ENCODE measurements around the gene SELENOM.

Gene SELENOM, protein sequence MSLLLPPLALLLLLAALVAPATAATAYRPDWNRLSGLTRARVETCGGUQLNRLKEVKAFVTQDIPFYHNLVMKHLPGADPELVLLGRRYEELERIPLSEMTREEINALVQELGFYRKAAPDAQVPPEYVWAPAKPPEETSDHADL

DNA sequence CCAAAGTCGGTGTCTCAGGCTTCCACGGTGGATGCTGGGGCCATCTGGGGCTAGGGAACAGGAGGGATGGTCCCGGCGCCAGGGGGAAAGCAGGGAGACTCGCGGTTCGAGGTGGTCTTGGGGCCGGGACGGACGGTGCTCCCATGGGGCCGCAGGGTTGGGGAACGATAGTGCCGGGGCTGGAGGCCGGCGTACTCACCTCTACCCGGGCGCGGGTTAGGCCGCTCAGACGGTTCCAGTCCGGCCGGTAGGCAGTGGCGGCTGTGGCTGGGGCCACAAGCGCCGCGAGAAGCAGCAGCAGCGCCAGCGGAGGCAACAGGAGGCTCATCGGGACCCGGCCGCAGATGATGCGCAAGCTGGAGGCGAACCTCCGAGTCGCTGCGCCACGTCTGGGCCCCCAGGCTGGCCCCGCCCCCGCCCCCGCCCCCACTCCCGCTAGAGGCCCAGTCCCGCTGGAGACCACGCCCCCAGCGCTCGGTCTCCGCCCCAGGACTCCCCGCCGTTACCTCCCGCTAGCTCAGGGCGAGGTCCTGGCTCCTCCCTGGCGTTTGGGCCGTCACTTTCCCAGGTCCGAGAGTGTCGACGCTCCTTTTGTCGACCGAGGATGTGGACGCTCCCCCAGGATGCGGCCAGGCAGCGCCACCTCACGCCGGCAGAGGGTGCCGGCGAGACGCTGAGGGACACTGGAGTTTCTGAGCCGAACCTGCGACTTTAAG is at the start of gene SELENOM:
Gene SELENOM (minus strand): TSS at position 391 of the 716 bp plus-strand sequence. CDS start 63 bp downstream, at position 328.
- peak; percentile 86 for DNase-seq

DNA sequence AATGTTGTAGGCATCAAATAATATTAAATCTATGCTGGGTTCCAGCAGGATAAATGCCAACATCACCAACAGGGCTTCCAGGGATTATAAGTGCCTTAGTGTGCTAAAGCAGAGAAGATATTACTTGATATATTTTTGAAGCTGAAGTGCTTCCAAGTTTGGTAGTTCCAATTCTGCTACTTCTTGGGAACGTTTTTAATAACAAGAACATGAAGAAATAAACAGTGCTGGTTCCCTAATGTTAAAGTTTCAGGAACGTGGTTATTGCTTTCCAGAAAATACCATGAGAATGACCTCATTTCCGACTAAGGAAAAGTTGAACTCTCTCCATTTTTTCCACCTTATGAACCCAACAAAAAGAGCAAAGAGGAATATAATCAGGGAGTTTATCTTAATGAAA is 48.1 kb upstream of the SELENOM start:
- no peak for DNase-seq

DNA sequence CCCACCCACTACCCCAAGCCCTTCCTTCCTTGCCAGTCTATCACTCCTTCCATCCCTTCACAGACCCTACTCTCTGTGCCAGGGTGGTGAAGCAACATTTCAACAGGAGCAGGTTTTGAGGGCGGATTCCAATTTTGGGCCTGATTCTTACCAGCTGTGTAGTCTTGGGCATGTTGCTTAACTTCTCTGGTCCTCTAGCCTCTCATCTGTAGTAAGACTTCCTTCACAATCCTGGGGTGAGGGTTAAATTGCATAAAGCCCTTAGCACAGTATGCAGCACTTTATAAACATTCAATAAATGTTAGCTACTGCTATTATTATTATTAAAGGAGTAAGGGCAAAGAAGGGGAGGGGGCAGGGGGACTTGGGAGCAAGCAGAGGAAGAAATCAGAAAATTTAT is 47.6 kb upstream of the SELENOM start:
- DNase-seq = no peak

DNA sequence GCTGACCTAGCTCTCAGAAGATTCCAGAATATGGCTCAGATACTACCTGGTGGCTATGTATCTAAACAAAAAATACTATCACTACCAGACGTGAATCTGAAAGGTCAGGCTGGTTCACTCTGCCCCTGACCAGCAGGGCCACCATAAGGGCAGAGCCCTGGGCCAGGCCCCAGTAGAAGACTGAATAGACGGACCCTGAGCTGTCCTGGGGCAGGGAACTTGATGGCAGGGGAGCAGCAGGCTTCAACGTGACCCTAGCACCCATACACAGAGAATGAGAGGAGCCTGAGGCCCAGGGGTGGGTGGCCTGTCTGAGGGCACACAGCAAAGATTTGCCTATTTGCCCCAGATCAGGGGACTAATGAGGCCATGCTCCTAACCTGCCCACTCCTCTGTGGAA is 46.0 kb upstream of the SELENOM start:
- DNase-seq = no peak

DNA sequence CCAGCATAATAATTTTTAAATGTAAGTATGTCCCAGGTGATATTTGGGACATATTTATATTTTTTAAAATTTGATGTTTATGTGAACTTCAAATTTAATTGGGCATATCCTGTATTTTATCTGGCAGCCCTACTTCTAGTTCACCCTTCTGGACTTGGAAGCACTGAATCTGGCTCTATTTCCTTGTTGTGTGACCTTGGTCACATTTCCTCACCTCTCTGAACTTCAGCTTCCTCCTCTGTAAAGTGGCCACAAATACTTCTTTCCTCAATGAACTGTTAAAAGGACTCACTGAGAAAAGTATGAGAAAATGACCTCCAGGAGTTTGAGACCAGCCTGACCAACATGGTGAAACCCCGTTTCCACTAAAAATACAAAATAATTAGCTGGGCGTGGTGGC is 44.5 kb upstream of the SELENOM start:
- no peak for DNase-seq

DNA sequence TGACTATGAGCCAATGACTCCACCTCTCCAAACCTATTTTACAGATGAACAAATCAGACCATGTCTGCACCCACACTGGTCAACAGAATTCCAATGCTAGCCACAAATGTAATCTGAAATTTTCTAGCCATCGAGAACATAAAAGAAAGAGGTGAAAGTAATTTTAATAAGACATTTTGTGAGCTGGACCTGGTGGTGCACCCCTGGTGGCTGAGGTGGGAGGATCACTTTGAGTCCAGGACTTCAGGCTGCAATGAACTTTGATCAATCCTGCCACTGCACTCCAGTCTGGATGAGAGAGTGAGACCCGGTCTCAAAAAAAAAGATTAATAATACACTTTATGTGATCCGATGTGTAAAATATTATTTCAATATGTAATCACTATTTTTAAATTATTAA is 43.2 kb upstream of the SELENOM start:
- DNase-seq = no peak

DNA sequence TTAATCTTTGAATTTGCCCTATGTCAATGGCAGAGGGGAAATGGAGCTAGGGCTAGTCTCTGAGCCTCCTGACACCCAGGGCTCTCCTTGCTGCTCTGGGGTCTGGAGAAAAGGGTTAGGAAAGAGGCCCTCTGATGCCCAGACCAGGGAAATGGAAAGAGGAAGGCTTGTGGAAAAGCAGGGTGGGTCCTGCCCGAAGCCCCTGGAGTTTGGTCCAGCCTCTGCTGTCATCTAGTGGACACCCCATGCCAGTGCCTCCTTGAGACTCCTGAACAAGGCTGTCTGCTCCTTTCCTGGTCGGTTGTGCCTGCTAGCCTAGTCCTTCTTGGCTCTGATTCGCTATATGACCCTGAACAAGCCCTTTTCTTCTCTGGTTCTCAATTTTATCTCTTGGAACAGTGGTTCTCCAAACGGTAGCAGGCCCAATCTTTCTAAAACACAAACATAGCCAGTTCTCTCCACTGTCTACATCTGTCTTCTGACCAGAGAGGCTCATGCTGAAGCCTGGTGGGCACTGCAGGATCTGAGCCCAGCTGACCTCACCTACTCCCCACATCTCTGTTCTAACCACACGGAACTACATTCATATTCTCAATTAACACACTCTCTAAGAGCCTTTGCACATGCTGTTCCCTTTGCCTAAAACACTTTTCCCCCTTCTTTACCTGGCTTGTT is 41.7 kb upstream of the SELENOM start:
- DNase-seq = peak; percentile 27

DNA sequence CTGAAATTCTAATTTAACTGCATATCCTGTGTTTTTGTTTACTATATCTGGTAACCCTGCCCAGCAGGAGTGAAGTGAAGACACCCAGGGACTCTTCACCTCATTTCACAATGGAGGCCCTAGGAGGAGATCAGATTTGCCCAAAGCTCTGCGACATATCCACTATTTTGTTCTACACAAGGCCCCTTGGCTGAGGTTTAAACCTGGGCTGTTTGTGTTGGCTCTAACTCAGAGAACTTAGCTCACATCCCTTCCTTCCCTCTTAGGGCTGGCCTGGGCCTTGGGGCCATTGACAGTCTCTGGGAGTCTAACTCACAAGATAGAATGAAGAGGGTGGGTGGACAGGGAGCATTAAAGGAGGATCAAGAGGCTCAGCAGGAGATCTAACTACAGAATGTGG is 41.1 kb upstream of the SELENOM start:
- no peak for DNase-seq

DNA sequence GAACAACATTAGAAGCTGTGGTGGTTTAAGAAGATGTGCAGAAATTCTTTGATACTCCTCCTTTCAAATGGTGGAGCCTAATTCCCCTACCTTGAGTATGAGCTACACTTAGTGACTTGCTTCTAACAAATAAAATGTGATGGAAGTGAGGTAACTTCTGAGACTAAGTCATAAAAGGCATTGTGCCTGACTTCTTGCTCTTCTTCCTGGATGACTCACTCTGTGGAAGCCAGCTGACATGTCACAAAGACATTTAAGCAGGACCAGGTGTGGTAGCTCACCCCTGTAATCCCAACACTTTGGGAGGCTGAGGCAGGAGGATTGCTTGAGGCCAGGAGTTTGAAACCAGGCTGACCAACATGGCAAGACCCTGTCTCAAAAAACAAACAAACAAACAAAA is 36.9 kb upstream of the SELENOM start:
- DNase-seq = no peak

DNA sequence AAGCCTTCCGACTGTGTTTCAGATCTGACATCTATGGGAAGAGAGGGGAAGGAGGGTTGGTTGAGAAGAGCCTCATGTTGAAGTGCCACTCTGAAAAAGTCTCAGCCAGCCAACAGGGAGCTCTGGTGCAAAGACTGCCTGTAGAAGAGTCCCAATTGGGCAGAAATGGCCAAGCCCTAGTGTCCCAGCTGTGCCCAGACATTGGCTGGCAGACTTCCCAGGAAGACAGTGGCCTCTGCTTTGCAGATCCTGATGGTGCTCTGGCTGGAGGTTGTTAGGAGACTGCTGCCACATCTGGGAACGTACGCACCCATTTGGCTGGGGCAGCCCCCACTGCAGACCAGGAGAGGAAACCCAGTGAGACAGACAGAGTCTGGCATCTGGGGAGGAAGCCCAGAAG is 36.2 kb upstream of the SELENOM start:
- no peak for DNase-seq

DNA sequence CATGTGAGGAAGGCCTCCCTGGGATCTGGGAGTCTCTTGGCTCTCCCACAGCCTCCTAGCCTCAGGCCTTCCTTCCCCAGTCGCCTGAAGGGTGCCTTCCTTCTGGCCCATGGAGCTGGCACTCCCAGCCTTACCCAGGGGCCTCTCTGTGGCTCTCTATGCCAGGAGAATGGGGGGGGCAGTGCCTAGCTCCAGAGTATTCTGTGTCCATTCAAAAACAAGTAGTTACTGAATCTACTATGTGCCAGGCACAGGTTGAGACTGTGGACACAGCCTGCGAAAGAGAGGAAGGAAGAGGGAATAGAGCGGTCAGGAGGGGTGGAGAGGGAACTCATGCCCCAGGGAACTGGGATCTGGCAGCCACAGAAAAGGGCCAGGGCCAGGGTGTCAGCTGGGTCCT is 35.7 kb upstream of the SELENOM start:
- no peak for DNase-seq

DNA sequence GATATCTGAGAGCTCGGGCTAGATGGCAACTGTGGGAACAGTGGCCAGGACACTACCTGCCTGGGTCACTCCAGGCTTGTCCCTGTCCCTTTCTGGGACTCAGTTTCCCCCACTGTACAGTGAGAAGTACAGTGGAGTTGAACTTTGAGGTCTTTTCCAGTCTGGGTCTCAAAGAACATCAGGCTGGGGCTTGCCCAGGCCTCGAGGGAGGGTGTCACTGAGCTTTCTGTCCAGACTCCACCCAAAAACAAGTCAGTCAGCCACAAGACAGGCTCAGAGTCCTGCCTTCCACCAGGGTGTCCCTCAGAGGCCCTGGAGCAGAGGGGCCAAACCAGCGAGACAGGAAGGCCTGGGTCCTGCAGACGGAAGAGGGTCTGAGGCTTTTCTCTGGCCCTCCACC is 34.9 kb upstream of the SELENOM start:
- no peak for DNase-seq

DNA sequence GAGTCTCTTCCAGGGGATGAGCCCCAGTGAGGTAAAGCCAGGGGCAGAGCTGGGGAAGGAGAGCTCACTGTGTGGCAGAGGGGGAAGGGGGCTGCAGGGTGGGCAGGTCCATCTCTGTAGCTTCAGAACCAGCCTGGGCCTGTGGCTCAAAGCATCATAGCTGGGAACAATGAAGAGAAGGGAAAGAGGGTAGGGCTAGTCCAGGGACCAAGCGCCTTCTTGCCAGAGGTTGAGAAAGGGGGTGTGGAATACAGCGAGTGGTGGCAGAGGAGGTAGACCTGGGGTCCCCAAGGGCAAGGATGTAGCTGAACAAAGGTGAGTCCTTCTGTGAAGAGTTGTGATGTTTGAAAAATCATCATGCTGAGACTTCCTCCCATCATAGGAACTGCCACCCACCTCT is 34.2 kb upstream of the SELENOM start:
- no peak for DNase-seq

DNA sequence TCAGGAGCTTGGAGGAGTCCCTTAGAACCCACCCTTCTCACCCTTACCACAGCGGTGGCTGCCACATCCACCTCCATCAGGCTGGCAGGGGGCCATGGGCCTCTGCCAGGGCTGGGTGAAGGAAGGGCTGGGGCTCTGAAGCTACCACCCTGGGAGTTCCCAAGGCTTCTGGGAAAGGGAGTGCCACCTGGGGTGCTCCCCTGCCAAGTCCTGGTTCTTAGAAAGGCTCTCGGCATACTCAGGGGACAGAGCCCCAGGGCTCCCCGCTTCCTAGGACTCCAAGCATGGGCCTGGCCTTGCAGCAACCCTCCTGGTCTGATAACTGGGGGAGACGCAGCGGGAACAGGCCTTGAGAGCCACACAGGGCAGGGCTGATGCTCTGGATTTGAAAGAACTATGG is 33.4 kb upstream of the SELENOM start:
- DNase-seq = no peak

DNA sequence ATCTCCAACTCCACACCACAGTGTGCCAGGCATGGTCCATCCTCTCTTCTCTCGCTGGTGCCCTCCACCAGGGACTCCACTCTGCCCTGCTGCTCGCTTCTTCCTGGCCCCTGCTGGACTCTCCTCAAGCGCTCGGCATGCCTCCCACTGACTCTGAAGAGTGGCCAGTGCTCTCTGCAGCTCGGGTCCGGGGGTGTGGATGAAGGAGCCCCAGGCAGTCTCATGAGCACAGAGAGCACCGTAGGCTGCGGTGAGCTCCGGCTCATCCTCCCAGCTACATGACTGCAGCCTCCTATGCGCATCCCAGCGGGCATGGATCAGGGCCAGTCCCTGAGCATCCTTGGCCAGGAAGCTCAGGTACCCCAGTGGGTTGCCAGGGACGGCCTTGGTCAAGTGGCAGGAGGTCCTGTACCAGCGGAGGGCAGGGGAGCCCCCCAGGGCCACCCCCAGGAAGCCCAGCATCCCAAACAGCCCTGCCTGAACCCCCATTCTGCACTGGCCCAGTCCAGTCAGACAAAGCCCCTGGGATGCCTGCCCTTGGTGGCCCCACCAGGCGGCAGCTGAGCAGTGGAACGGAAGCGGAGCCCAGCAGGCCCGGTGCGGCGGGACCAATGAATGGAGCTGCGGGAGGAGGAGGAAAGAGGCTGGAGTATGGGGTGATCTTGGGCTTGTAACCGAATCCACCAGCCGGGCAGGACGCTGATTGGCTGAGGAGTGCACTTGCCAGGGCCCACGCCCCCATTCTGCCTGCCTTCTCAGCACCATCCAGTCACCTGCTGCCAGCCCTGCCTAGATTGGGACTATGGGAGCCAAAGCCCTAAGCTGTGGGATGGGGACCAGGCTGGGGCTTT is 32.7 kb upstream of the SELENOM start, which contains the start of gene PLA2G3:
Gene PLA2G3 (minus strand): TSS at position 643 of the 851 bp plus-strand sequence. CDS start 154 bp downstream, at position 489.
- no peak for DNase-seq

DNA sequence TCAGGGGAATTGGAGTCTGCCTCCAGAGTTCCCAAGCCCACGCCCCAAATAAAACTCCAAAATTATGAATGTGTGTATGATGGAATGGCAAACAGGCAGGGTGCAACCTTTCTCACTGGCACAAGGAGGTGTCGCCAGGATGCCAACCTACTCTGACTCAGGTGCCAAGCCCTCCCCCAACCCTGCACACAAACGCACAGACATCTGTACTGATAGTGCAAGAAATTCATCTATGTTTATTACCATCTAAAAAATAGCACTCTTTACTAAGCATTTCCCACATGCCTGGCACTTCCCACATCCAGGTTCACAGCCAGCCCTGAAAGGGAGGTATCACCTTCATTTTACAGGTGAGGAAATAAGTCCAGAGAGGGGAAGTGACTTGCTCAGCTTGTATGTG is 31.7 kb upstream of the SELENOM start:
- no peak for DNase-seq

DNA sequence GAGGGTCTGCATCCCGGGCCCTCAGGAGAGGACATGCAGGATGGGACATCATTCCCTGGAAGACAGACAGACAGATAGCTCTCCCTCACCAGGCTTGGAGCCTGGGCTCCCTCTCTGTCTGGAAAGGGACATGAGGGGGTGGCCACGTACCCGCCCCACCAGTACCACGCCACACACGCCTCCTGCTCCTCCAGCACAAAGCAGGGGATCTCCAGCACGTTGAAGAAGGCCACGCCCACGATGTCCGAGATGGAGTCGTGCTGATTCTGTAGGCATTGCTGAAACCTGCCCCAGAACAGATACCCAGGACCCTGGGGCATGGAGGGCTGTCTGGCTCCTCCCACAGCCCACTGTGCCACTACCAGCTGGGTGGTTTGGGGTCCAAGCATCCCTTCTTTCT is 30.8 kb upstream of the SELENOM start:
- no peak for DNase-seq

DNA sequence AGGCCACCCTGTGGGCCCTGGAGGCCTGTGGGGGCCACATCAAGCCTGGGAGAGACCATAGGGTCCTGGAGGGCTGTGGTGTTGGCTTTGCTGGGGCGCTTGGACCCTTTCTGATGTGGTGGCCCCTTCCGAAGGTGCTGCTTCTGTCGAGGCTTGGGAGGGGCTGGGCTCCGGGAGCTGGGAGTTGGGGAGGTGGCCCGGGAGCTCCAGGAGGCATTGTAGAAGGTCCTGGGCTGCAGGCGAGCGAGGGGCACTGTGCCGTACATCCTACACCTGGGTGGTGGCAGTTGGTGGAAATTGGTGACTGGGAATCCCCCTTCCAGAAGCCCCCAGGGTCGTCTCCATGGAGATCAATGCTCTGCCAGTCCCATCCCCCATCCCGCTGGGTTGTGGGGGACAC is 30.4 kb upstream of the SELENOM start:
- no peak for DNase-seq

DNA sequence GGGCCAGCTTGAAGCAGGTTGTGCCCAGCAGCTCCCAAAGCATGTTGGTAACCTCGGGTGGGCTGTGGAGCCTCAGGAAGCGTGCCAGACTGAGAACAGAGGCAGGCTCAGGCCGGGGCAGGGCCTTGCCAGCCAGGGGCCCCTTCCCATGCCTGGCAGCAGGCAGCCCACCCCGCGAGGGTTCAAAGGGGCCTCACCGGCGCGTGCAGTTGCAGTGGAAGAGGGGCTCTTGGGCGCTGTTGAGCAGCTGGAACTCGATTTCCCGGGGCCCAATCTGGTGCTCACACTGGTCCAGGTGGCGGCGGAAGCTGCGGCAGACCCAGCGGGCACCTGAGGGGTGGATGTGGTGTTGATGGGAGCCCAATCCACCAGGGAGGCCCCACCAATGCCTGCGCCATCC is 29.3 kb upstream of the SELENOM start:
- DNase-seq = no peak

DNA sequence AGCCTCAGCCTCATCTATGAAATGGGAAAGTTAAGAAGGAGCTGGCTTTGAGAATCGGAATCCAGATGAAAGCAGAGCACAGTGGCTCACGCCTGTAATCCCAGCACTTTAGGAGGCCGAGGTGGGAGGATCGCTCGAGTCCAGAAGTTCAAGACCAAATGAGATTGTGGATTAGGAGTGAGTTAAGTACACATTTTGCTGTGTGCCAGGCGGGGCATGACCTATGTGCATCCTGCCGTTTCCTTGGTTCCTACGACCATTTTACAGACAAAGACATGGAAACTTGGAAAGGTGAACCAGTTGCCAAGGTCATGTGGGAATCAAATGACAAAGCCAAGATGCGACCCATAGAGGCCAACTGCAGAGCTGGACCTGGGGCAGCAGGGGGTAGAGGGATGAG is 28.8 kb upstream of the SELENOM start:
- DNase-seq = no peak

DNA sequence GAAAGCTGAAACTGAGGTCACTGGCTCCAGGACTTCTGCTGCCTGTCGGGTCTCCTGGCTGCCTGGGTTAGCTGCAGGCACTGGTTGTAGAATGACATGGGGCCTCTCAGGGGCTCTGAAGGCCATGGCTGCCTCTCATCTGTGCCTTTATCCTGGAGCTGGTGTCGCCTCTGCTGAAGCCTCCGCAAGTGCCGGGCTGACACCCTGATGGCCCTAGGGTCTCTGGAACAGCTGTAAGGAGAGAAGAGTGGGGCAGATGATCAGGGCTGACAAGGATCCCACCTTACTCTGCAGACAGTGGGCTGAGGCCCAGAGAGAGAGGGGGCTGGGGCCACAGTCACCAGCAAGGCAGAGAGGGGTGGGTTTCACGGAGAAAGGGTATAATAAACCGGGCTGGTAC is 28.3 kb upstream of the SELENOM start:
- no peak for DNase-seq

DNA sequence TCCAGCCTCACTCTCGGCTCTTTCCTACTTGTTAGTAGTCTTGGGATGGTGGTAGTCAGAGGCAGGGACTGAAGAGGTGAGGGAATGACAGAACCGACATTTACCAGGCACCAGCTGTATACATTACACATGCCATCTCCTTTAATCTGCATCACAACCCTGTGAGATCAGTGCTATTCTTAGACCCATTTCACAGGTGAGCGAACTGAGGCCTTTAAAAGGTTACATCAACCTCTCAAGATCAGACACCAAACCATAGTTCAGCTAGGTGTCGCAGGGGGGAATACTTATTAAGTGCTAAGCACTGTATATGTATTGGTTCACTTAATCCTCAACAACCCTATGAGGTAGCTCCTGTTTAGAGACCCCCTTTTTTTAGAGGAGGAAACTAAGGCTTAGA is 27.3 kb upstream of the SELENOM start:
- no peak for DNase-seq

DNA sequence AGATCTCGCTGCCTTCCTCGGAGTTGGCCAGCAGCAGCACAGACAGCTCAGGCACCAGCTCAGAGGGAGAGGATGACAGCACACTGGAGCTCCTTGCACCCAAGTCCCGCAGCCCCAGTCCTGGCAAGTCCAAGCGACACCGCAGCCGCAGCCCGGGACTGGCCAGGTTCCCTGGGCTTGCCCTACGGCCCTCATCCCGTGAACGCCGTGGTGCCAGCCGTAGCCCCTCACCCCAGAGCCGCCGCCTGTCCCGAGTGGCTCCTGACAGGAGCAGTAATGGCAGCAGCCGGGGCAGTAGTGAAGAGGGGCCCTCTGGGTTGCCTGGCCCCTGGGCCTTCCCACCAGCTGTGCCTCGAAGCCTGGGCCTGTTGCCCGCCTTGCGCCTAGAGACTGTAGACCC is 26.5 kb upstream of the SELENOM start:
- no peak for DNase-seq

DNA sequence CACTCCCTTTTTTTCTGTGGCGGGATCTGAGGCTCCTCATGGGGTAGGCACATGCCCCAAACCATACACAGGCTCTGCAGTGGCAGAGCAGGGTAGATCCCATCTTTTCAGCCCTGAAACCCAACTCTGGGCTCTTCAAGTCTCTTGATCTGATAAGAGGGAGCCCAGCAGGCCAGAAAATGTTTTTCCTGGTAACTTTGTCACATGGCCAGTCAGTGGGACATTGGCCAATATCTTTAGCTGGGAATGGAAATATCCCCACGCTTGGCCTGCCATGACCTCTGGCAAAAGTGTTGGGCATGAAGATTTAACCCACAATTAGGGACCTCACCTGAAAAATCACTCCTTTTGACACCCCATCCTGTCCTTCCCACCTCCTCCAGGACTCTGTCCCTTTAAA is 23.5 kb upstream of the SELENOM start:
- no peak for DNase-seq
